HG03159 (cell line): ENCODE measurements around the gene BRMS1.

Experiments used
- ATAC-seq: cut with Tn5 transposase; IDR thresholded peaks from one replicate; pipeline ENCODE4 v1.9.1; 2021; ENCODE audit warnings: mild to moderate bottlenecking, moderate library complexity; ENCODE audit not compliant: unreplicated experiment

BRMS1 gene

DNA sequence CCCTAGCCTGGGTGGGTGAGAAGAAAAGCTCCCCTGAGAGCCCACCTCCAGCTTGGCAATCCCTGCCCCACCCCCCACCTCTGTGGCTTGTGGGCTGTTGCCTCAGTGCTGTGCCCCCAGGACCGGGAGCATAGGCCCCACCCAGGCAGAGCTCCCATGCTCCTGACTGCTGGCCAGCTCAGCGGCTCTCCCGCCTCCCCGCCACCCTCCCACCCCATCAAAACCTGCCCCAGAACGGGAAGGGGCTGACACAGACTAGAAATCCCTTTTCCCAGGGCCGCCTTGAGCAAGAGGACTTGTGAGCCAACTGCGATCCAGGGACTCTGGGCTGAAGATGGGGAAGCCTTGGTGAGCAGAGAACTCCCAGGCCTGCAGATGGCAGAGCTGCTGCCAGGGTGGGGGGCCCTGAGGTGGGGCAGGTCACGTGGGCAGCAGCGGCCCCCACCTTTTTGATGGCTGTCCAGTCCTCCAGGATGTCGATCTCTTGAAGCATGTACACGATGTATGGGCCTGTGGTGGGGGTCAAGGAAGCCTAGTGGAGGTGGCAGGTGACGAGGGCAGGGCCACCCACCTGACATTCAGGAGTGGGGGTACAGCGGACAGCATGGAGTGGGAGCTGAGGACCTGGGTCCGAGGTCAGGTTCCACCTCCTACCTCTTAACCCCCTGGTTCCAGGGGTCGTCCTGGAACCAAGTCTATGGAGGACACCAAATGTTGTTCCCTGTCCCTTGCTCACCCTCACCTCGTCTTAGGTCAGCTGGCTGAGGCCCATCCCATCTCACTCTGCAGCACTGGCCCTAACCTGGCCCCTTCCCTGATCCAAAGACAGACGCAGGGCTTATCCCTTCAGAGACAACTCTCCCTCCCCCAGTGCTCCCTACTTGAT lies 6.4 kb downstream of the BRMS1 start:
- ATAC-seq, result no peak

DNA sequence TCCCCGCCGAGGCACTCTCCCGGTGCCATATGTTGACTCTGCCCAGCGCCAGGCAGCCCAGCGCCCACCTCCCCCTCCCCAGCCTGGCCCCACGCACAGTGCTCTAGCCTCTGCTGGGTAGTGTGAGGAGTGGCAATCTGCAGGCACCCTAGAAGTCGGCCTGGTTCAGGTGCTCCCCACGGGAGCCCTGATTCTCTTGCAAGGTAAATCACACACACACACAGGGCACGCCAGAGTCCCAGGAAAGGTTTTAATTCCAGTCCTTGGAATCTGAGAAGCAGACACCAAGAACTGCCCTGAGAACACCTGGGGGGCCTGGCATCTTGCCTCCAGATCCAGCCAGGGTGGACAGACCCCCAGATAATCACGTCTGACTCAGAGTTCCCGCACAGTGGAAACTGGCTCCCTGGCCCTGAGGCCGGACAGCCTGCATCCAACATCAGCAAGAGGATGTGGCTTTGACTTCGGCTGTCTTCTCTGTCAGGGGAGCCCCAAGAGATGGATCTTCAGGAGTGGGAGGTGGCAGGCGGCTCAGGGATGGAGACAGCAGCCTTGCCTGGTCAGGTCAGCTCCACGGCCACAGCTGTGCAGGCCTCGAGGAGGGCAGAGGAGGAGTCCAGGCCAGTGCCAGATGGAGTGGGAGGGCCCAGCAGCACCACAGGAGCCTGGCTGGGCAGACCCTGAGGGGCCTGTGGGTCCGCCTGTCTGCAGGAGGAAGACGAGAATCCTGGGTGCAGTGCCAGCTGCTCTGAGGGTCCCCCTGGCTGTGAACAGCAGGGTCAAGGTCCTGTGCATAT lies 7.6 kb downstream of the BRMS1 start:
- no peak for ATAC-seq

DNA sequence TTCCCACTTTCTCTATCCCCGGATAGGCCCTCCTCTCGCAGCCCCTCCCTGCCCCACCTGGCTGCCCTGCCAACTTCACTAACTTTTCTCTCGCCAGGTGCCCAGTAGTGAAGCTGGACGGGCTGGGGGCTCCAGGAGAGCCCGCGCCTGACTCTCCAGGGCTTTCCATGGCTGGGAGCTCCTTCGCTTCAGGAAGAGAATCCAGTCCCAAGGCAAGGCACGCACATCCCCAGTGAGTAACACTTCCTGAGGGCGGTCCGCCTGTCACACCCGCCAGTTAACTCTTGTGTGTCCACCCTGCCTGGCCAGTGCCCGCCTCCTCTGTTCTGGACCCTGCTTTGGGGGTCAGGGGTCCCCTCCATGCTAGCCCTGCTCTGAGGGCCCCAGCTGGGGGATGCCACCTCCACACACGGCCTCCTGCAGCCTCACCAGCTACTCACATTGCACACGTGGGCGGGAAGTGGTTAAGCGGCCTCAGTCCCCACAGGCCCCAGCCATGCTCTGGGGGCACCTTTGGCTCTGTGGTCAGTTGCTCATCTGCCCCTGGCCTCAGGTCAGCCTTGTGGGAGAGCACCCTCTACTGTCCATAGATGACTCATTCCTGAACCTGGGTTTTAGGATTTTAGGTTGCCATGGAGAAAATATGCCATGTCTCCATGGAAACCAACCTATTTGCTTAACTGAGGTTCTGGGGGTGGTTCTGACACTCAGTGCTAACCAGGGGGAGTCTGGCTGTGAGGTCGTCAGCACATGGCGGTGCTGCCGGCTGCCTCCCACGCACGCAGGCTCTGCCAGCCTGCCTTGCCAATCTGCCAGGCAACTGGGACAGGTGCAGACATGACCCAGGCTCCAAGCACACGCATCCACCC lies 8.4 kb downstream of the BRMS1 start, which contains the start of gene RIN1:
Gene RIN1, minus strand, starts transcription at position 201 of the 869 bp plus-strand sequence. Its CDS starts 32 bp downstream, at position 169.
- no peak for ATAC-seq

DNA sequence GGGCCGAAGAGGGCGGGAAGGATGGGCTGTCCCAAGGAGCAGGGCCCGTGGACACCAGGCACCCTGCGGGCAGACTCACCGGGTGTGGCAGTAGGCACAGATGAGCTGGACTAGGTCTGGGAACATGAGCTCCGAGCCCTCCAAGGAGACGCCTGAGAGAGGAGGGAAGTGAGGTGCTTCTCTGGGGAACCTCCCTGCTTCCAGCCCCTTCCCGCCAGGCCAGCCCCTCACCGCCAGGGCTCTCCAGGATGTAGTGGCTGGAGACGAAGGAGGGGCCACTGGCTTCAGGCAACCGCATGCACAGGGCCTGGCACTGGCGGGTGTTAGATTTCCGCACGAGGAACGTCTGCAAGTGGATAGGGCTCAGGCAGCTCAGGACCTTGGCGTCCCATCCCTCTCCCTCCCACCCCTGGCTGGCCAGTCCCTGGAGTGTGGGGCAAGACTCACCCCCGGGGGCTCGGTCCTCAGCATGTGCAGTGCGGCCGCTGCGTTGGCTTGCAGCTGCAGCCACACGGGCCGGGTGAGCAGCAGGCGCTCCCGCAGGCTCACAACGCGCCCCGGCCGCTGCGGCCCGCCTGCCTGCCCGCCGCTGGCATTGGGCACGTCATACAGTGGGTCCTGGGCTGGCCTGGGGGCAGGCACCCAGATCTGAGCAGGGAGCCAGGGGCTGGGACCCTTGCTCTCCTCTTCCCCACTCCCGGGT lies 9.2 kb downstream of the BRMS1 start:
- no peak for ATAC-seq

DNA sequence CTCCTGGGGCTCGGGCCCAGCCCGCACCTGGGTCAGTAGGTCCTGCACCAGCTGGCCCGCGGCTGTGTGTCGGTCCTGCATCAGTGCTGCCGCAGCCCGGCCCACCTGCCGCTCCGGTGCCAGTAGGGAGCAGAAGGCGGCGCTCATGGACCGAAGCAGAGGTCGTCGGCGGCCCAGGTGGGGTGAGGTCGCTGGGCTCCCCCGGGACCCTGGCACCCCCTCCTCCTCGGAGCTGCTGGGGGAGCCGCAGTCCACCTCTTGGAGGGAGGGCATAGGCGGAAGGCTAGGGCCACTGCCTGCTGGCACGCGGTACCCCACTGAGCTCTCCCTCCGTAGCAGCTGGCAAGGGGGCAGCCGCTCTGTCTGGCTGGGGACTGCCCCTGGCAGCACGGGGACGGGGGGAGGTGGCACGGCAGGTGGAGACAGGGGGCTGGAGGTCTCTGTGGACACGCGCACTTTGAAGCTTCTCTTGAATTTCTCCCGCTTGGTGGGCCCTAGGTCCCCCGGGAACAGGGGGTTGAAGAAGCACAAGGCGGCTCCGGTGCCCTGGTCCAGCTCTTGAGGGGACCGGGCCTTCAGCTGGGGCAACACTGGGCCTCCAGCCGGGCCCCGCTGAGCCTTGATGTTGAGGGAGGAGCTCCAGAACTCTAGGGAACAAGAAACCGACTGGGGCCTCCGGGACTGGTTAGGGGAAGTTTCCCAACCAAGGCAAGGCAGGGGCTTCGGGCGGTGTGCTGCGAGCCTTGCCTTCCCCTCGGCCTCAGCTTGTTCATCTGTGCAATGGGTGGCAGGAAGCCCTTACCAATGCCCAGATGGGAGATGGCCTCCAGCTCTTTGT lies 10.1 kb downstream of the BRMS1 start:
- no peak for ATAC-seq

DNA sequence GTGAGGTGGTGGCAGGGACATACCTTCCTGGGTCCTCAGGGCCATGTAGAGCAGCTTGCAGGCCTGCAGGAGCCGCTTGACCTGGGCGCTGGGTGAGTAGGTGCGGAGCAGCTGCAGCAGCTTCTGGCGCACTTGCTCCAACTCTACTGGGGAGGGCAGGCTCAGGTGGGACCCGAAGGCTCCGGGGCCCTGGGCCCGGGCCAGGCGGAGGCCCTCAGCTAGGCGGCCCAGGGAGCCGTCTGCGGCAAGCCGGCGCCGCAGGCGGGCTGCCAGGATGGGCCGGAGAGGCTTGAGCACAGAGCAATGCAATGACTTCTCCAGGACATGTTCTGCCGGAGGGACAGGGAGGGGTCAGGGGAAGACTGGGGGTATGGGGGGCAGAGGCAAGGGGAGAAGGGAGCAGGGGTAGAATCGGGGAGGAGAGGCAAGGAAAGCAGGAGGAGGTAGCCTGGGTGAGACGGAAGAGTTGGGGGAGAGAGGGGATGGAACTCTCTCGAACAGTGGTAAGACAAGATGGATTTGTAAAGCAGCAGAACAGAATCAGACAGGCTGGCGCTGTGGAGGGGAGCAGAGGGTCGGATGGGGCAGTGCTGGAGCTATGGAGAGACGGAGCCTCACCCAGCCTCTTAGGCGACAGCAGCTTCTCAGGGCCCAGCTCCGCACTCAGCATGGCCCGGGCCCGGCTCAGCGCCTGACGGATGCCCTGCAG lies 10.9 kb downstream of the BRMS1 start:
- no peak for ATAC-seq

DNA sequence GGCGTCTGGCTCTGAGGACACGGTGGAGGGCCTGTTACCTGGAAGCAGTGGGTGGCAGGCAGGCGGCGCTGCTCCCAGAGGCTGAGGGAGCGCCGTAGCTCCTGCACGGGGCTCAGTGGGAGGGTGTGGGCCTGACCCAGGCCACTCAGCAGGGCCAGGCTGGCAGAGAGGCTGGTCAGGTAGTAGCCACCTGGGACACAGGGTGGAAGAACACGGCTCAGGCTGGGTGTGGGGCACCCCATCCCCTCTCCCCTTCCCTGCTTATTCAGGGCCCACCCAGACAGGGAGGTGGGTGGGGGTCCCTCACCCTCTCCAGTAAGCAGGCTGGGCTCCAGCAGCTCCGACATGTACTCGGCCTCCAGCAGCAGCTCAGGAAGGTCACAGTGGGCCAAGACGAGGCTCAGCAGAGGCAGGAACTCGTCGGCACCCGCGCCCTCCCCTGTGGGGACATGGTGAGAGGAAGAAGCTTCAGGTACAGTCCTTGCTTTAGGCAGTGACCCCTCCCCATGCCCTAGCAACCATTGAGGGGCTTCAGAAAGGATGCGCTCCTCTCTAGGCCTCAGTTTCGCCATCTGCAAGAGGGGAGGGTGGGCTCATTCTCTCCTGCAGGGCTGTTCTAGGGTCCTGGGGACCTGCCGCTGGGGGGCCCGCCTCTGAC lies 11.6 kb downstream of the BRMS1 start:
- ATAC-seq, result no peak

DNA sequence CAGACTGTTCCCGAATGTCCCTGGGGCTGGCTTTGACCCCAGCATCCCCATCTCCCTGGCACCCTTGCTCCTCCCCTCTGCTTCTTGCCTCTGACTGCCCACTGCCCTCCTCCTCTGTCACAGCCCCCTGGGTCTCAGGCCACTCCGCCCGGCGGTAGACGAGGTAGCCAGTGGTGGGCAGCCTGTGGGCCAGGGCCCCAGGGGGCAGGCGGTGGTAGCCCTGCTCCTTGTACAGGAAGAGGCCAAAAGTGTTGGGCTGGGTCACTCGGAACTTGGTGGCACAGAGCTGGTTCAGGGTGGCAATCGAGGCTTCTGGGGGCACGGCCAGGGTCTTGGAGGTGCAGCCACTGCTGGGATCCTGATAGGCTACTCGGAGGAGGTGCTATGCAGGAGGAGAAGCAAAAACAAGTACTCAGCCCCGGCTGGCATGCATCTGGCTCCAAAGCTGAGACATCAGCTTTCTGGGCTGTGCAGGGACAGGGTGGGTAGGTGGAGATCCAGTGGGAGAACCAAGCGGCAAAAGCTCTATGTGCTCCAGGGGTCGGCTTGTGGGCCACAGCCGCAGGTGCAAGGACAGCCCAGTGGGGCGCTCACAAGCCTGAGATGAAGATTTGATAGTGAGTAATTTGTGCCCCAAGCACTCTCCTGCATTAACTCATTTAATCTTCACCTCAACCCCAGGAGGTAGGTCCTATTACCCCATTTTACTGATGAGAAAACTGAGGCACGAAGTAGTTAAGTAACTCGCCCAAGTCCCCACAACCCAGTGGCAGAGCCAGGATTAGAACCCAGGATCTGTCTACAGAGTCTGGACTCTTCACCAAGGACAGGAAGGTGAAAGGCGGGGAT lies 12.3 kb downstream of the BRMS1 start:
- ATAC-seq, result no peak

DNA sequence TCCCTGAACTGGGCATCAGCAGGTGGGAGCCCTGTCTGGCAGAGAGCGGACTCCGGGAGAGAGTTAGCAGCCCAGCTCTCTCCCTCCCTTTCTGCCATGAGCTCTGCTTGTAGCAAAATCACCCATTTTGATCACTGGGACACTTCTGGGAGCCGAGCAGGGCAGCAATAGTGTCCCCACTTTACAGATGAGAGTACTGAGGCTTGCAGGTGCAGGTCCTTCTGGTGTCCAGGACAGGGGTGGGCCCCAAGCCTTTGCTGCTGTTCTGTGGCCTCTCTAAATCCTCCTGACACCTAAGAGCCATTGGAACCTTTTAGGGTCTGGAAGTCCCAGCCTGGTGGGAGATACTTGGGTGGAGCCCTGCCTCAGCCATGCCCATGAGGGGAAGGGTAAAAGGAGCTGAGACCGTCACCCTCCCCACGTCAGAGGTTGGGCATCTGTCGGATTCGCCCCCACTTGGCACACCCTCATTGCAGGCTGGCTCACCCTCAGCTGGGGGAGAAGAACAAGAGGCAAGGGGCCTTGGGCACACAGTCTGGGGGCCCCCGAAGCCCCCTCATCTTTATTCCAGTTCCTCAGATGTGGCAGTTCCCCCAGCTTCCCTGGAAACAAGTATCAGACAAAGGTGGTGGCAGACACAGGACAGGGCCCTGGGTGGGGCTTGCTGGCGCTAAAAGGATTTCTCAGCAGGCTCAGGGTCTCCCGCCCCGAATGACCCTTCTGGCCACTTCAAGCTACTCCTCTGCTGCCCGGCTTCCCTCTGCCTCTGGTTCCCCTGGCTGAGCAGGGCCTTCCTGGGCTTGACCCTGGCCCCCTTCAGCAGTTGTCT lies 13.1 kb downstream of the BRMS1 start:
- ATAC-seq, result no peak

DNA sequence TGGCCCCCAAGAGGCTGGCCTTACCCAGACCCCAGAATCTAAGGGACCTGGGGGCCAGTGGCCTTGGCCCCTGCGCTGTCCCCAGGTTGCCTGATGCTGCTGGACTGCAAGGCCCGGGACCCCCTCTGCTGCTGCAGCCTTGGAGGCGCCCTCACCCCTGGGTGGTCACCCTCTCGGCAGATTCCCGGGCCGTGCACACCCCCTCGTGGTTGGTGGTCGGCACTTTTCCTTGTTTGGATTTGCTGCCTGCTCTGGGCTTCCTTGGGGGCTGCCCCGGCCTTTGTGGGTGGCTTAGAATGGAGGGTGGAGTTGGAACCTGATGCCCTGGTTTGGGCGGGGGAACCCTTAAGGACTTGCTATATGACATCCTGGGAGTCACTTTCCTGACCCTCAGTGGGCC lies 14.0 kb downstream of the BRMS1 start:
- ATAC-seq, result no peak

DNA sequence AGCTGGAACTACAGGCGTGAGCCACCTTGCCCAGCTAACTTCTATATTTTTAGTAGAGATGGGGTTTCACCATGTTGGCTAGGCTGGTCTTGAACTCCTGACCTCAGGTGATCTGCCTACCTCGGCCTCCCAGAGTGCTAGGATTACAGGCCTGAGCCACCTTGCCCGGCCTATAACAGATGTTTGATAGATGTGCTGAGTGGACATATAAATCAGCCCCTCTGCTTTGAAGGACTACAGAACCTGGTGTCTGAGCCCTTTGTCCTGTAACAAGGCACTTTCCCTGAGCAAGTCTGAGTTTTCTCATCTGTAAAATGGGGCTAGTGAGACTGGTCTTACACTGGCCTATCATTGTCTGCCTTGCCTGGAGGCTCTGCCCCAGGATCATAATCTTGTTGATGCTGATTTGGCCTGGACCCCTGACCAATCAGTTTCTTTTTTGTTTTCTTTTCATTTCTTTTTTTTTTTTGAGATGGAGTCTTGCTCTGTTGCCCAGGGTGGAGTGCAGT lies 15.7 kb downstream of the BRMS1 start:
- ATAC-seq, result no peak

DNA sequence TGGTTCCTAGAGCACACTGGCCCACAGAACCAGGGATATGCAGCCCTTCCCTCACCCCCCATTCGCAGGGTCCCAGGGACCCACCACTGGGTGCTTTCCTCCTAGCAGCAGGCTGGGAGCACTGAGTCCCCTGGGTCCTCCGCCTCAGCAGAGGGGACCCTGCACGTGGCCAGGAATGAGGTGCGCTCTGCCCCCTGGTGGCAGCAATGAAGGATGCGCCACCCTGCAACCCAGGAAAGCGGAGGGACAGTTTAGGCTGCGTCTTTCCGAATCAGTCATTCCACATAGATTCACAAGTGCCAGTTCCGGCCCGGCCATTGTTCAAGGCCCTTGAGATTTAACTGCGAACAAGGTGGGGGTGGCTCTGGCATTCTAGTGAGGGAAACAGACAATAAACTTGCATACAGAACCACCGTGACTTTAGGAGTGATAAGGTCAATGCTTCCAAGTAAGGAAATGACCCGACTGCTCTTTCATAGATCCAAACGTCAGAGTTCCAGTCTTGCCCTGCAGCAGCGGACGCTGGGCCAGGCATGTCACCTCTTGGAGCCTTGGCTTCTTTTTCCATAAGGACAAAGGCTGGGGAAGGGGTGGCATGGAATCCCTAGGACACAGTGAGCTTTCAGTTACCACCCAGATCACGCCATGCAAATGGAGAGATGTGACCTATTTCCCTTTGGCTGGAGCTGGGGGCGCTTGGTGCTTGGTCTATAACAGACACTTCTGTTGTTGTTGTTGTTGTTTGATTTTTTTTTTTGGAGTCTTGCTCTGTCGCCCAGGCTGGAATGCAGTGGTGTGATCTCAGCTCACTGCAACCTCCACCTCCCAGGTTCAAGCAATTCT lies 16.4 kb downstream of the BRMS1 start:
- ATAC-seq, result peak; percentile 61

DNA sequence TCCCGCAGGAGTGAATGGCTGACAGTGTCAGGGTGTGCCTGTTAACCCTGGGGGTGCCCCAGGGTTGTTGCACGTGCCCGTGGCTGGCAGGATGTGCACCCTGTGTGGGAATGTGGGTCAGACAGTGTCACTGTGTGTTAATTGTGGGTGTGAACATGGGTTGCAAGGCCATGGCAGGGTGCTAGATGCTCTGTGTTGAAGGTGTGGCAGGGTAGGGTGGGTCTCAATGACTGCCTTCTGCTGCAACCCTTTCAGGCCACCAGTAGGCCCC lies 16.9 kb downstream of the BRMS1 start:
- no peak for ATAC-seq

DNA sequence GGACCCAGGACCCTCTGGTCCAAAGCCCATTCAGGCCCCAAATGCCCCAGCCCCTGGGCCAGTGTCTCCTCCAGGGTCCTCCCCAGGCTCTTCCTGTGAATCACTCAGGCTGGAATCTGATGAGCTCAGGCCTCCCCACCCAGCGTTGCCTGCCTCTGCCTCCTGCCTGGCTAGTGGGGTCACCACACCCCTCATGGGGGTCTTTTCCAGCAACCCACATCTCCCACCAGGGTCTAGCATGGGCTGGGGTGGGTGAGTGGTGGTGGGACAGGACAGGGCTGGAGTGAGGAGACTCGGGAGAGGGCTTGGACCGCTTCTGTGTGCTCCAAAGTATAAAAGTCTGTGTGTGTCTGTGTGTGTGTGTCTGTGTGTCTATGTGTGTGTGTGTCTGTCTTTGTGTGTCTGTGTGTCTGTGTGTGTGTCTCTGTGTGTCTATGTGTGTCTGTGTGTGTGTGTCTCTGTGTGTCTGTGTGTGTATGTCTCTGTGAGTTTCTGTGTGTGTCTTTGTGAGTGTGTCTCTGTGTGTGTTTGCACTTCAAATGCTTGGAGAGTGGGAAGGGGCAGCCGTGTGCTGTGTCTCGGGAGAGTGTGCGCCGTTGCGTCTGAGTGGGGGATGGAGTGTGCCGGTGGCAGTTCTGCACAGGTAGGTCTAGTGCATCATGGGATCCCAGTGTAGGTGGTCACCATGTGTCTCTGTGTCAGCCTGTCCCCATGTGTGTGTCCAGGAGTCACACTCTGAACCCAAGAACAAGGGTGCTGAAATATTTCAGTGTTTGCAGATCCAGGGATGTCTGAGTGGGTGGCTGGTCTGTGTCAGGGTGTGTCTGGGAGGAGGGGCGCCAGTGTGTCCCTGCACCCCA lies 17.5 kb downstream of the BRMS1 start:
- no peak for ATAC-seq
